A549 (cell line): Measurements from ENCODE around the gene RNF44. TPM values are rescaled to one million over a fixed set of nuclear protein-coding genes. Genes with fewer than 3 reads are reported as not detected.
A peak's percentile ranks its signal among the peaks of the same experiment; 100 is the strongest.

Experiments used
- ATAC-seq, 2 experiments: fragments of 200-7000 bp in 1 of 2; fragments of >200 bp in 1 of 2; cut with Nextera tagmentation in 1 of 2; cut with Tn5 transposase in 1 of 2; 3 replicates each; pipeline versions ENCODE4 v1.8.0 to v1.9.1; 2018 to 2020; ENCODE audit warnings: mild to moderate bottlenecking in 1 of 2, moderate library complexity in 1 of 2
- CTCF ChIA-PET: fragments of 300-600 bp; sonication (Branson Sonifier 250); formaldehyde crosslinking; extraction: SDS; loops from one replicate; lab custom pipeline; 2021; ENCODE audit warnings: antibody characterized with exemption, inconsistent platforms; lab: Yijun Ruan, JAX
- POLR2A ChIA-PET: fragments of 350-600 bp; formaldehyde crosslinking; extraction: SDS; loops from one replicate; lab custom pipeline; 2021; ENCODE audit warnings: antibody characterized with exemption, inconsistent platforms; lab: Yijun Ruan, JAX
- DNase-seq, 2 experiments: peaks; one replicate each; pipeline versions ENCODE4 v3.0.0 to v3.0.0-alpha.2; 2011 to 2016; ENCODE audit warnings: low read depth in 1 of 2, low spot score in 1 of 2
- FAIRE-seq: peaks from 2 replicates; lab custom pipeline; 2011; peaks lifted over from hg19 to GRCh38; lab: Jason Lieb, UNC
- H3K27ac ChIP-seq, 2 experiments: fragments of >200 bp; sonication (Bioruptor Twin); formaldehyde crosslinking; 3 replicates each; pipeline ENCODE4 v1.5.1; 2016 to 2017
- H3K4me1 ChIP-seq: fragments of >200 bp; sonication (Bioruptor Twin); formaldehyde crosslinking; 3 replicates; pipeline ENCODE4 v1.6.1; 2016
- H3K4me2 ChIP-seq: fragments of >200 bp; sonication (Bioruptor Twin); formaldehyde crosslinking; 3 replicates; pipeline ENCODE4 v1.6.1; 2016
- H3K4me3 ChIP-seq: fragments of >200 bp; sonication (Bioruptor Twin); formaldehyde crosslinking; 3 replicates; pipeline ENCODE4 v1.5.1; 2016
- H3K9me3 ChIP-seq: fragments of >200 bp; sonication (Bioruptor Twin); formaldehyde crosslinking; 3 replicates; pipeline ENCODE4 v1.6.1; 2016
- BHLHE40 ChIP-seq: IDR thresholded peaks from 2 replicates; pipeline ENCODE4 v1.6.1; 2012; ENCODE audit warnings: low read depth, low read length, inconsistent platforms
- CBX8 ChIP-seq: fragments of 200-600 bp; sonication (generic); IDR thresholded peaks from 2 replicates; pipeline ENCODE4 v1.6.1; 2016
- CEBPB ChIP-seq, 2 experiments: fragments of >200 bp in 1 of 2; sonication (Bioruptor Twin) in 1 of 2; formaldehyde crosslinking in 1 of 2; IDR thresholded peaks; 2 replicates each; pipeline ENCODE4 v1.6.1; 2012 to 2016
- EHF ChIP-seq: fragments of 250-450 bp; sonication (Bioruptor Pico); IDR thresholded peaks from 2 replicates; pipeline ENCODE4 v1.5.0; 2020; ENCODE audit warnings: mild to moderate bottlenecking
- HOXB13 ChIP-seq: fragments of 250-450 bp; sonication (Bioruptor Pico); IDR thresholded peaks from 2 replicates; pipeline ENCODE4 v1.5.0; 2020; ENCODE audit warnings: low read depth, mild to moderate bottlenecking, moderate library complexity
- HOXB5 ChIP-seq: fragments of 250-450 bp; sonication (Bioruptor Pico); IDR thresholded peaks from 2 replicates; pipeline ENCODE4 v1.5.0; 2020; ENCODE audit warnings: mild to moderate bottlenecking, moderate library complexity
- KDM1A ChIP-seq: fragments of 200-600 bp; sonication (generic); IDR thresholded peaks from 2 replicates; pipeline ENCODE4 v1.6.1; 2016; ENCODE audit warnings: low read depth, mild to moderate bottlenecking
- KDM5A ChIP-seq: fragments of 200-600 bp; sonication (generic); IDR thresholded peaks from 2 replicates; pipeline ENCODE4 v1.6.1; 2016; ENCODE audit warnings: antibody characterized with exemption, mild to moderate bottlenecking
- MAFK ChIP-seq: fragments of 450-650 bp; IDR thresholded peaks from 2 replicates; pipeline ENCODE4 v1.6.1; 2014; ENCODE audit not compliant: partially characterized antibody
- MAZ ChIP-seq: fragments of 150-350 bp; IDR thresholded peaks from 2 replicates; pipeline ENCODE4 v1.6.1; 2014; ENCODE audit warnings: antibody characterized with exemption, low read depth, low read length, borderline replicate concordance
- MYC ChIP-seq: IDR thresholded peaks from 2 replicates; pipeline ENCODE4 v1.6.1; 2012; ENCODE audit warnings: mild to moderate bottlenecking, inconsistent platforms, low read length, improper control_type of control experiment, borderline replicate concordance
- NFE2L2 ChIP-seq: fragments of 150-350 bp; conservative IDR thresholded peaks from 2 replicates; pipeline ENCODE4 v1.6.1; 2014; ENCODE audit warnings: low read length
- POLR2A ChIP-seq: IDR thresholded peaks from 2 replicates; pipeline ENCODE4 v1.6.1; 2012; ENCODE audit warnings: mild to moderate bottlenecking, low read length
- POLR2AphosphoS2 ChIP-seq: conservative IDR thresholded peaks from 2 replicates; pipeline ENCODE4 v1.6.1; 2012; ENCODE audit warnings: low read length, improper control_type of control experiment, inconsistent platforms
- RARB ChIP-seq: fragments of 250-450 bp; sonication (Bioruptor Pico); IDR thresholded peaks from 2 replicates; pipeline ENCODE4 v1.8.0; 2021; ENCODE audit warnings: mild to moderate bottlenecking, moderate library complexity
- RCOR1 ChIP-seq: fragments of 150-350 bp; IDR thresholded peaks from 2 replicates; pipeline ENCODE4 v1.6.1; 2014; ENCODE audit warnings: antibody characterized with exemption, low read length, low read depth
- RFX5 ChIP-seq: fragments of 450-650 bp; IDR thresholded peaks from 2 replicates; pipeline ENCODE4 v1.7.1; 2014; ENCODE audit warnings: antibody characterized with exemption, mild to moderate bottlenecking, moderate library complexity
- RNF2 ChIP-seq: fragments of 200-600 bp; sonication (generic); IDR thresholded peaks from 2 replicates; pipeline ENCODE4 v1.6.1; 2016; ENCODE audit warnings: low read depth, mild to moderate bottlenecking, antibody characterized with exemption, moderate library complexity, borderline replicate concordance
- TFCP2L1 ChIP-seq: fragments of 250-450 bp; sonication (Bioruptor Pico); IDR thresholded peaks from 2 replicates; pipeline ENCODE4 v1.5.0; 2021; ENCODE audit warnings: mild to moderate bottlenecking
- ZNF302 ChIP-seq: fragments of 250-450 bp; sonication (Bioruptor Pico); IDR thresholded peaks from 2 replicates; pipeline ENCODE4 v1.9.0; 2021; ENCODE audit warnings: inconsistent platforms, mild to moderate bottlenecking, moderate library complexity
- ZSCAN20 ChIP-seq: fragments of 250-450 bp; sonication (Bioruptor Pico); IDR thresholded peaks from 2 replicates; pipeline ENCODE4 v1.8.0; 2022; ENCODE audit warnings: mild to moderate bottlenecking, moderate library complexity
- WGBS: methylation state at CpG from one replicate; pipeline ENCODE4 v1.1.6; 2017; ENCODE audit errors: missing lambda C conversion rate; 5-methylcytosine and 5-hydroxymethylcytosine counted together
- polyA plus RNA-seq, 4 experiments: library from polyadenylated mRNA; depleted of rRNA in 3 of 4; stranded (reverse); fragments of >200 nt; fragmentation: RNase III in 1 of 4; extraction: RNeasy Plus Mini Kit Qiagen cat#74134 plus additional on column Dnase treatment in 1 of 4; gene quantifications; 2 replicates in 3 of 4; 3 replicates in 1 of 4; pipeline ENCODE4 v1.2.3, GENCODE V29; 2011 to 2017
- TF ChIP-seq, protein P1 (sequence below): fragments of >200 bp; sonication (Bioruptor Twin); formaldehyde crosslinking; IDR thresholded peaks from 2 replicates; pipeline ENCODE4 v1.6.1; 2016
- TF ChIP-seq, protein P2 (sequence below): IDR thresholded peaks from 2 replicates; pipeline ENCODE4 v1.6.1; 2012
- TF ChIP-seq, protein P3 (sequence below): fragments of 150-350 bp; IDR thresholded peaks from 2 replicates; pipeline ENCODE4 v1.6.1; 2014; ENCODE audit warnings: low read depth, mild to moderate bottlenecking, low read length
- TF ChIP-seq, protein P4 (sequence below): fragments of 200-600 bp; sonication (generic); IDR thresholded peaks from 2 replicates; pipeline ENCODE4 v1.6.1; 2016; ENCODE audit warnings: antibody characterized with exemption, mild to moderate bottlenecking, moderate library complexity

RNF44 gene
- polyA plus RNA-seq, 2 of the 4 experiments (the other 2 are of a cell fraction), result 9.2 to 32.7 TPM

DNA sequence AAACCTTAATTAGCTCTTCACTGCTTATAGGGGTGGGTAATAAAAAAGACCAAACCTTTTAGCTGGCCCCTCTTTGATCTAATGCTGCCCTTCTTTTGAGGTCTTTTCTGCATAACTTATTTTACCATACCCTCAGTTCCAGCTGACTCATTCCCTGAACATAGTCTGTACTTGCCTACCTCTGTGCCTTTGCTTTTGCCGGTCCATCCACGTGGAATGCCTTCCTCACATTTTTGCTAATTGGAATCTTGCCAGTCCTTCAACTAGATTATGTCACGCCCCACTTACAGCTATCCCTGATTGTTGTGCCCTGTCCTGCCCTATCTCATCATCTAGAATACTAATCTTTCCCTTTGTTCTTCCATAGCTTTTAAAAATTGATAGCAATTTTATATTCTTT is 44.8 kb downstream of the RNF44 start:
- no peak for DNase-seq
- no peak for FAIRE-seq
- H3K9me3 ChIP-seq, result no peaks in the 10 kb centered on the region
- ATAC-seq, result no peak
- ChIA-PET CTCF (interaction anchor here (0.7 to 1.0 kb wide), 2 partner anchors 45 to 50 kb away, joined by 4 read pairs; no protein-coding TSS in a partner anchor), POLR2A (no interaction called here)
- 45% methylated on average over 3 of the region's 3 CpGs for WGBS
- H3K4me2 ChIP-seq, result peak overlapping the region; percentile 17; the same call in 2 of the 3 replicates
- TF ChIP-seq POLR2AphosphoS2 (no peak), MYC (no peak), HOXB13 (CRISPR knock-in tag) (no peak), EHF (no peak), MAFK (no peak), KDM1A (no peak), NFE2L2 (no peak), MAZ (no peak), CEBPB (IDR thresholded peaks at IDR 0.05) (no peak), KDM5A (no peak)
- TF ChIP-seq, protein P1, sequence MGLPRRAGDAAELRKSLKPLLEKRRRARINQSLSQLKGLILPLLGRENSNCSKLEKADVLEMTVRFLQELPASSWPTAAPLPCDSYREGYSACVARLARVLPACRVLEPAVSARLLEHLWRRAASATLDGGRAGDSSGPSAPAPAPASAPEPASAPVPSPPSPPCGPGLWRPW, result no peak
- H3K27ac ChIP-seq, result peak overlapping the region in 1 of 2 experiments; percentile 34; a peak in 3 of 6 replicates
- H3K4me3 ChIP-seq, result no peak overlapping the region
- peaks cover 47% of the 10 kb centered on the region for H3K4me1 ChIP-seq

DNA sequence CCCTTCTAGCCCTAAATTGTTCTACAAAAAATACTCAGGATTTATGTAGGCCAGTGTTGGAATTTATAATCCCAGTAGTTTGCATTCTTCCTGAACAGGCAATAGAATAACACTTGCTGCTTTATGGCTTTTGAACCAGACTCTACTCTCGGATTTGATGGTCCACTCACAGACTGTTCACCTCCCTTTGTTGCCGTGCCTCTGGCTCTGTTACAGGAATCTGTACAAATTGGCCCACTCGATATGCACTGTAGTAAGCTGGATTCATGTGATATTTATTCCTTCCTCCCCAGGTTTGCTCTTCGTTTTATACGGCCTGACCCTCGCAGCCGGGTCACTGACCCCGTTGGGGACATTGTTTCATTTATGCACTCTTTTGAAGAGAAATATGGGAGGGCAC is 45.3 kb downstream of the RNF44 start:
- TF ChIP-seq ZNF302 (CRISPR knock-in tag), result no peak
- TF ChIP-seq ZSCAN20 (CRISPR knock-in tag), result no peak
- TF ChIP-seq HOXB5, result no peak
- TF ChIP-seq, protein P2, sequence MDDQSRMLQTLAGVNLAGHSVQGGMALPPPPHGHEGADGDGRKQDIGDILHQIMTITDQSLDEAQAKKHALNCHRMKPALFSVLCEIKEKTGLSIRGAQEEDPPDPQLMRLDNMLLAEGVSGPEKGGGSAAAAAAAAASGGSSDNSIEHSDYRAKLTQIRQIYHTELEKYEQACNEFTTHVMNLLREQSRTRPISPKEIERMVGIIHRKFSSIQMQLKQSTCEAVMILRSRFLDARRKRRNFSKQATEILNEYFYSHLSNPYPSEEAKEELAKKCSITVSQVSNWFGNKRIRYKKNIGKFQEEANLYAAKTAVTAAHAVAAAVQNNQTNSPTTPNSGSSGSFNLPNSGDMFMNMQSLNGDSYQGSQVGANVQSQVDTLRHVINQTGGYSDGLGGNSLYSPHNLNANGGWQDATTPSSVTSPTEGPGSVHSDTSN, result no peak
- no peak for TF ChIP-seq KDM5A
- TF ChIP-seq, protein P3, sequence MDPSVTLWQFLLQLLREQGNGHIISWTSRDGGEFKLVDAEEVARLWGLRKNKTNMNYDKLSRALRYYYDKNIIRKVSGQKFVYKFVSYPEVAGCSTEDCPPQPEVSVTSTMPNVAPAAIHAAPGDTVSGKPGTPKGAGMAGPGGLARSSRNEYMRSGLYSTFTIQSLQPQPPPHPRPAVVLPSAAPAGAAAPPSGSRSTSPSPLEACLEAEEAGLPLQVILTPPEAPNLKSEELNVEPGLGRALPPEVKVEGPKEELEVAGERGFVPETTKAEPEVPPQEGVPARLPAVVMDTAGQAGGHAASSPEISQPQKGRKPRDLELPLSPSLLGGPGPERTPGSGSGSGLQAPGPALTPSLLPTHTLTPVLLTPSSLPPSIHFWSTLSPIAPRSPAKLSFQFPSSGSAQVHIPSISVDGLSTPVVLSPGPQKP, result no peak
- no peak for TF ChIP-seq KDM1A
- TF ChIP-seq RFX5, result no peak
- TF ChIP-seq BHLHE40, result no peak
- no peak for TF ChIP-seq RCOR1
- TF ChIP-seq RNF2, result no peak
- TF ChIP-seq RARB (CRISPR knock-in tag), result no peak
- TF ChIP-seq, protein P1, result no peak
- TF ChIP-seq POLR2A, result no peak
- TF ChIP-seq TFCP2L1 (CRISPR knock-in tag), result no peak
- no peak for TF ChIP-seq CBX8
- TF ChIP-seq HOXB13 (CRISPR knock-in tag), result no peak
- TF ChIP-seq, protein P4, sequence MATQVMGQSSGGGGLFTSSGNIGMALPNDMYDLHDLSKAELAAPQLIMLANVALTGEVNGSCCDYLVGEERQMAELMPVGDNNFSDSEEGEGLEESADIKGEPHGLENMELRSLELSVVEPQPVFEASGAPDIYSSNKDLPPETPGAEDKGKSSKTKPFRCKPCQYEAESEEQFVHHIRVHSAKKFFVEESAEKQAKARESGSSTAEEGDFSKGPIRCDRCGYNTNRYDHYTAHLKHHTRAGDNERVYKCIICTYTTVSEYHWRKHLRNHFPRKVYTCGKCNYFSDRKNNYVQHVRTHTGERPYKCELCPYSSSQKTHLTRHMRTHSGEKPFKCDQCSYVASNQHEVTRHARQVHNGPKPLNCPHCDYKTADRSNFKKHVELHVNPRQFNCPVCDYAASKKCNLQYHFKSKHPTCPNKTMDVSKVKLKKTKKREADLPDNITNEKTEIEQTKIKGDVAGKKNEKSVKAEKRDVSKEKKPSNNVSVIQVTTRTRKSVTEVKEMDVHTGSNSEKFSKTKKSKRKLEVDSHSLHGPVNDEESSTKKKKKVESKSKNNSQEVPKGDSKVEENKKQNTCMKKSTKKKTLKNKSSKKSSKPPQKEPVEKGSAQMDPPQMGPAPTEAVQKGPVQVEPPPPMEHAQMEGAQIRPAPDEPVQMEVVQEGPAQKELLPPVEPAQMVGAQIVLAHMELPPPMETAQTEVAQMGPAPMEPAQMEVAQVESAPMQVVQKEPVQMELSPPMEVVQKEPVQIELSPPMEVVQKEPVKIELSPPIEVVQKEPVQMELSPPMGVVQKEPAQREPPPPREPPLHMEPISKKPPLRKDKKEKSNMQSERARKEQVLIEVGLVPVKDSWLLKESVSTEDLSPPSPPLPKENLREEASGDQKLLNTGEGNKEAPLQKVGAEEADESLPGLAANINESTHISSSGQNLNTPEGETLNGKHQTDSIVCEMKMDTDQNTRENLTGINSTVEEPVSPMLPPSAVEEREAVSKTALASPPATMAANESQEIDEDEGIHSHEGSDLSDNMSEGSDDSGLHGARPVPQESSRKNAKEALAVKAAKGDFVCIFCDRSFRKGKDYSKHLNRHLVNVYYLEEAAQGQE, result no peak
- TF ChIP-seq, all 56 proteins: peak for 0
- peak overlapping the region; percentile 17; the same call in 2 of the 3 replicates for H3K4me2 ChIP-seq
- ChIA-PET CTCF (interaction anchor here (1.0 to 1.2 kb wide), 2 partner anchors 44 to 51 kb away, joined by 3 to 4 read pairs; no protein-coding TSS in a partner anchor), POLR2A (no interaction called here)
- no peak for FAIRE-seq
- peak overlapping the region in 1 of 2 experiments; percentile 34; a peak in 3 of 6 replicates for H3K27ac ChIP-seq
- no peaks in the 10 kb centered on the region for H3K9me3 ChIP-seq
- no peak for DNase-seq
- no peak overlapping the region for H3K4me3 ChIP-seq
- peaks cover 42% of the 10 kb centered on the region for H3K4me1 ChIP-seq
- no peak for ATAC-seq
- 92% methylated on average over 8 of the region's 8 CpGs for WGBS
